Vagina (tissue), 2 donors: Measurements from ENCODE around the gene ITGB3.

Experiments
- POLR2AphosphoS5 ChIP-seq, 2 donors: sonication (generic); formaldehyde crosslinking; IDR thresholded peaks; one replicate each; pipeline ENCODE4 v1.9.0; 2017; ENCODE audit warnings: antibody characterized with exemption in 2 of 2, mild to moderate bottlenecking in 2 of 2, low read depth in 1 of 2; ENCODE audit not compliant: insufficient read depth in 1 of 2
- TF ChIP-seq, protein P1 (sequence below), 3 experiments: fragments of 450-650 bp in 2 of 3; fragments of 200-600 bp in 1 of 3; sonication (generic) in 1 of 3; IDR thresholded peaks; one replicate each; pipeline ENCODE4 v1.5.1; 2017 to 2019; ENCODE audit warnings: antibody characterized with exemption in 3 of 3, mild to moderate bottlenecking in 2 of 3, moderate library complexity in 2 of 3

DNA sequence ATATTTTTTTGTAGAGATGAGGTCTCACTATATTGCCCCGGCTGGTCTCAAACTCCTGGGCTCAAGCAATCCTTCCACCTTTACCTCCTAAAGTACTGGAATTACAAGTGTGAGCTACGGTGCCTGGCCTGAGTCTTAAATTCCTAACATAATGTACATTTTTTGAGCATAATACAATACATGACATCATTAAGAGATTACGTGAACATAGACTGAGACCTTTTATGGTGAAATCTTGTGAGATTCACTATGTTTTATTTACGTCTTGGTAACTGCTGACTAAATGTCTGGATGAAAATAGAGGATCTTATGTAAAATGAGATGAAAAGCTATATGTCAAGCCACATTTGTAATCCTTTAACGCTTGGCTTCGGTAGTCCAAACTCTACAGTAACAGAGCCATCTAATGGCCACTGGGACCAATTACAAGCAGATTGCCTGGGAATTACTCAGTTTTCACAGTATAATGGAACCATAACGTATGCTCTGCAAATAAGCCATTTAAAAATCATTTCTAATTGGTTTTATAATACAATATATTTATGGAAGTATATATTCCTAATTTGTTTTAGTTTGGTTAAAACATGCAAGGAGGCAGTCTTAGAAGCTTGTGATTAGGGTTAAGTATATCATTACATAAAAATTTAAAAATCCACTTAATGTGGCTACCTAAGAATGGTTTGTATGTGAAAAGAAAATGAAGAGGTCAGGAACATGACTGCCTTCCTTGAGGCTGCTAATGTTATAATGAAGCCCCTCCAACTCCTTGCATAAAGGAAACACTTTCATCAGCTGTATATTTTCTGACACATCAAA lies 62.0 kb downstream of the ITGB3 start:
- TF ChIP-seq, protein P1, sequence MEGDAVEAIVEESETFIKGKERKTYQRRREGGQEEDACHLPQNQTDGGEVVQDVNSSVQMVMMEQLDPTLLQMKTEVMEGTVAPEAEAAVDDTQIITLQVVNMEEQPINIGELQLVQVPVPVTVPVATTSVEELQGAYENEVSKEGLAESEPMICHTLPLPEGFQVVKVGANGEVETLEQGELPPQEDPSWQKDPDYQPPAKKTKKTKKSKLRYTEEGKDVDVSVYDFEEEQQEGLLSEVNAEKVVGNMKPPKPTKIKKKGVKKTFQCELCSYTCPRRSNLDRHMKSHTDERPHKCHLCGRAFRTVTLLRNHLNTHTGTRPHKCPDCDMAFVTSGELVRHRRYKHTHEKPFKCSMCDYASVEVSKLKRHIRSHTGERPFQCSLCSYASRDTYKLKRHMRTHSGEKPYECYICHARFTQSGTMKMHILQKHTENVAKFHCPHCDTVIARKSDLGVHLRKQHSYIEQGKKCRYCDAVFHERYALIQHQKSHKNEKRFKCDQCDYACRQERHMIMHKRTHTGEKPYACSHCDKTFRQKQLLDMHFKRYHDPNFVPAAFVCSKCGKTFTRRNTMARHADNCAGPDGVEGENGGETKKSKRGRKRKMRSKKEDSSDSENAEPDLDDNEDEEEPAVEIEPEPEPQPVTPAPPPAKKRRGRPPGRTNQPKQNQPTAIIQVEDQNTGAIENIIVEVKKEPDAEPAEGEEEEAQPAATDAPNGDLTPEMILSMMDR (IDR thresholded peaks at IDR 0.05), result peak; percentile 61 to 81 (median 76)
- peak in 1 of 2 donors; percentile 58 for TF ChIP-seq POLR2AphosphoS5 (IDR thresholded peaks at IDR 0.05; ENCODE audit: insufficient read depth in 1 of 2, low read depth in 1 of 2)
